GM12872 (cell line): ENCODE data around the gene STAT2.

Source experiments
- CTCF ChIP-seq: IDR thresholded peaks from 3 replicates; pipeline ENCODE4 v1.5.1; 2011; ENCODE audit warnings: low read depth, mild to moderate bottlenecking, low read length, moderate library complexity; ENCODE audit not compliant: insufficient read depth

STAT2 gene

GRCh38 chr12:56366948-56367347, 7.0 kb upstream of the STAT2 start:
- no peak for TF ChIP-seq CTCF

GRCh38 chr12:56362130-56363059, 2.5 kb upstream of the STAT2 start, which contains the start of gene APOF:
Gene APOF (minus strand): TSS chr12:56362857. CDS start chr12:56362745, 112 bp downstream.
- no peak for TF ChIP-seq CTCF

- TF ChIP-seq CTCF = no peak
These were observed 1.7 kb upstream of the STAT2 start for GRCh38 chr12:56361487-56362129.

- no peak for TF ChIP-seq CTCF
These were observed 923 bp downstream of the STAT2 start for GRCh38 chr12:56358836-56359532.

- no peak for TF ChIP-seq CTCF
These were observed 8.6 kb downstream of the STAT2 start for GRCh38 chr12:56351325-56351724.

GRCh38 chr12:56350662-56351061, 9.2 kb downstream of the STAT2 start:
- no peak for TF ChIP-seq CTCF

- no peak for TF ChIP-seq CTCF
These were observed 11.1 kb downstream of the STAT2 start for GRCh38 chr12:56348776-56349175.
